Measurements from ENCODE around the gene SHLD1.

DNA sequence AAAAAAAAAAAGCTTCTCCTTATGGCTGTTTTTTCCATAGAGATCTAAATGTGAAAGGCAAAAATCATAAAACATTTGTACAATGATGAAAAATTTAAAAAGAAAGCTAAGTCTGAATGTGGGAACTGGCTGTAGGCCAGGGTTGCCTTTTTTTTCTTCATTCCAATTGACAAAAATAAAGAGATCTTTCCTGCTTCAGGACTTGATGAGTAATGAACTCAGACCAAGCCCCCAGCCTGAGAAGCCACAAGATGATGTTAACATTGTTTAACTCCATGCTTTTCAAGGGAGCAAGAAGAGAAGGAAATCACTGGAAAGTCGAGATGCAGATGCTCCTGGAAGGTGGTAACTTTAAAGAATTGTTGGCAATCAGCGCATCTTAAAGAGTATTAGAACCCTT, 158.8 kb downstream of the SHLD1 start:
- TF ChIP-seq, protein P1, sequence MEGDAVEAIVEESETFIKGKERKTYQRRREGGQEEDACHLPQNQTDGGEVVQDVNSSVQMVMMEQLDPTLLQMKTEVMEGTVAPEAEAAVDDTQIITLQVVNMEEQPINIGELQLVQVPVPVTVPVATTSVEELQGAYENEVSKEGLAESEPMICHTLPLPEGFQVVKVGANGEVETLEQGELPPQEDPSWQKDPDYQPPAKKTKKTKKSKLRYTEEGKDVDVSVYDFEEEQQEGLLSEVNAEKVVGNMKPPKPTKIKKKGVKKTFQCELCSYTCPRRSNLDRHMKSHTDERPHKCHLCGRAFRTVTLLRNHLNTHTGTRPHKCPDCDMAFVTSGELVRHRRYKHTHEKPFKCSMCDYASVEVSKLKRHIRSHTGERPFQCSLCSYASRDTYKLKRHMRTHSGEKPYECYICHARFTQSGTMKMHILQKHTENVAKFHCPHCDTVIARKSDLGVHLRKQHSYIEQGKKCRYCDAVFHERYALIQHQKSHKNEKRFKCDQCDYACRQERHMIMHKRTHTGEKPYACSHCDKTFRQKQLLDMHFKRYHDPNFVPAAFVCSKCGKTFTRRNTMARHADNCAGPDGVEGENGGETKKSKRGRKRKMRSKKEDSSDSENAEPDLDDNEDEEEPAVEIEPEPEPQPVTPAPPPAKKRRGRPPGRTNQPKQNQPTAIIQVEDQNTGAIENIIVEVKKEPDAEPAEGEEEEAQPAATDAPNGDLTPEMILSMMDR (IDR thresholded peaks at IDR 0.05; ENCODE audit: poor library complexity, severe bottlenecking): no peak
- TF ChIP-seq RAD21 (conservative IDR thresholded peaks at IDR 0.05): no peak
- no peak for TF ChIP-seq EP300 (conservative IDR thresholded peaks at IDR 0.05; ENCODE audit: poor library complexity, severe bottlenecking)
- no peak for TF ChIP-seq TAF1 (IDR thresholded peaks at IDR 0.05; ENCODE audit: low read depth)
- TF ChIP-seq EZH2 (IDR thresholded peaks at IDR 0.05; ENCODE audit: borderline replicate concordance, insufficient read depth, low read length, poor library complexity, severe bottlenecking): no peak
- no peak for TF ChIP-seq POLR2AphosphoS5 (IDR thresholded peaks at IDR 0.05)
- TF ChIP-seq, protein P2, sequence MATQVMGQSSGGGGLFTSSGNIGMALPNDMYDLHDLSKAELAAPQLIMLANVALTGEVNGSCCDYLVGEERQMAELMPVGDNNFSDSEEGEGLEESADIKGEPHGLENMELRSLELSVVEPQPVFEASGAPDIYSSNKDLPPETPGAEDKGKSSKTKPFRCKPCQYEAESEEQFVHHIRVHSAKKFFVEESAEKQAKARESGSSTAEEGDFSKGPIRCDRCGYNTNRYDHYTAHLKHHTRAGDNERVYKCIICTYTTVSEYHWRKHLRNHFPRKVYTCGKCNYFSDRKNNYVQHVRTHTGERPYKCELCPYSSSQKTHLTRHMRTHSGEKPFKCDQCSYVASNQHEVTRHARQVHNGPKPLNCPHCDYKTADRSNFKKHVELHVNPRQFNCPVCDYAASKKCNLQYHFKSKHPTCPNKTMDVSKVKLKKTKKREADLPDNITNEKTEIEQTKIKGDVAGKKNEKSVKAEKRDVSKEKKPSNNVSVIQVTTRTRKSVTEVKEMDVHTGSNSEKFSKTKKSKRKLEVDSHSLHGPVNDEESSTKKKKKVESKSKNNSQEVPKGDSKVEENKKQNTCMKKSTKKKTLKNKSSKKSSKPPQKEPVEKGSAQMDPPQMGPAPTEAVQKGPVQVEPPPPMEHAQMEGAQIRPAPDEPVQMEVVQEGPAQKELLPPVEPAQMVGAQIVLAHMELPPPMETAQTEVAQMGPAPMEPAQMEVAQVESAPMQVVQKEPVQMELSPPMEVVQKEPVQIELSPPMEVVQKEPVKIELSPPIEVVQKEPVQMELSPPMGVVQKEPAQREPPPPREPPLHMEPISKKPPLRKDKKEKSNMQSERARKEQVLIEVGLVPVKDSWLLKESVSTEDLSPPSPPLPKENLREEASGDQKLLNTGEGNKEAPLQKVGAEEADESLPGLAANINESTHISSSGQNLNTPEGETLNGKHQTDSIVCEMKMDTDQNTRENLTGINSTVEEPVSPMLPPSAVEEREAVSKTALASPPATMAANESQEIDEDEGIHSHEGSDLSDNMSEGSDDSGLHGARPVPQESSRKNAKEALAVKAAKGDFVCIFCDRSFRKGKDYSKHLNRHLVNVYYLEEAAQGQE (IDR thresholded peaks at IDR 0.05; ENCODE audit: borderline replicate concordance): no peak
